BLaER1 (cell line): ENCODE measurements around the gene SPG7.
"Not testable (repeated sequence)": the region's sequence is repeated elsewhere in the genome, so short reads cannot be mapped to it uniquely, and the experiment has no call there.

ENCODE experiments used
- H3K27ac ChIP-seq: shearing (Covaris generic); formaldehyde crosslinking; 2 replicates; pipeline ENCODE4 v1.8.1; 2022
- H3K27me3 ChIP-seq: shearing (Covaris generic); formaldehyde crosslinking; 2 replicates; pipeline ENCODE4 v1.8.1; 2022
- H3K36me3 ChIP-seq: shearing (Covaris generic); formaldehyde crosslinking; 2 replicates; pipeline ENCODE4 v1.8.1; 2022
- H3K4me1 ChIP-seq: shearing (Covaris generic); formaldehyde crosslinking; 2 replicates; pipeline ENCODE4 v1.8.1; 2022
- H3K4me2 ChIP-seq: shearing (Covaris generic); formaldehyde crosslinking; 2 replicates; pipeline ENCODE4 v1.8.1; 2022
- H3K4me3 ChIP-seq: shearing (Covaris generic); formaldehyde crosslinking; 2 replicates; pipeline ENCODE4 v1.8.1; 2022
- H3K9ac ChIP-seq: shearing (Covaris generic); formaldehyde crosslinking; 2 replicates; pipeline ENCODE4 v1.8.1; 2022
- H3K9me3 ChIP-seq: shearing (Covaris generic); formaldehyde crosslinking; 2 replicates; pipeline ENCODE4 v1.8.1; 2022
- H4K20me1 ChIP-seq: shearing (Covaris generic); formaldehyde crosslinking; 2 replicates; pipeline ENCODE4 v1.8.1; 2022
- Cebpa-rat ChIP-seq: shearing (Covaris generic); IDR thresholded peaks from 2 replicates; pipeline ENCODE4 v1.8.1; 2022

The SPG7 gene

DNA sequence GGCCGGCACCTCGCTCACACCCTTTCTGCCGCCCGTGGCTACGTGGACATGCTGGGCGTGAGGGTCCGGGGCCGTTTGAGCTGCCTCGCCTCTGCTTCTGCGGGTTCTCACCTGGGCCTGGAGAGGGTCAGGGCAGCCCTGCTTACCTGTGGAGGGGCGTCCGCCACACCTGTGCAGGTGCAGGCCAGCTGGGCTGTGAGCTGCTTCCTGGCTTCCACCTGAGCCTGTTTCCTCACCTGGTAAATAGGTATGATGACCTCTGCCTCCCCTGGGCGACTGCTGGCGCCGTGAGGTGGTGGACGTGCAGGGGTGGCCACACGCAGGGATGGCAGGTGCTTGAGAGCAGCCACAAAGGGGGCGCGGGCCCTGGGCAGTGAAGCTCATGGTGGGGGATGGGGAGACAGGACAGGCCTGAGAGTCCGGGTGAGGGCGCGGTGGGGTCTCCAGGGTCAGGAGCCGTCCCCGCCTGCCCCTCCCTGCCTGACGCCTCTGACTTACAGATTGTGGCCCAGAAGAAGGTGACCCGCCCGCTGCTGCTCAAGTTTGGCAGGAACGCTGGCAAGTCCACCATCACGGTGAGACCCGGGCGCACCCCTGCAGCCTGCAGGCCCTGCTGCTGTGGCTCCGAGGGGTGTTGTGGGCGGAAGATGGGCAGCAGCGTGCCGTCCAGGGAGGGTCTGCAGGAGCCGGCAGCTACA is 75.1 kb downstream of the SPG7 start:
- Histone ChIP-seq H3K9ac (no peak overlapping the region), H3K36me3 (peaks cover 80% of the 10 kb centered on the region), H3K4me1 (peaks cover 33% of the 10 kb centered on the region), H3K4me2 (peak overlapping the region; percentile 91), H3K27me3 (no peaks in the 10 kb centered on the region), H3K4me3 (no peak overlapping the region), H4K20me1 (peaks cover 44% of the 10 kb centered on the region), H3K9me3 (peaks cover 9% of the 10 kb centered on the region), H3K27ac (no peak overlapping the region)
- TF ChIP-seq Cebpa-rat, result no peak

DNA sequence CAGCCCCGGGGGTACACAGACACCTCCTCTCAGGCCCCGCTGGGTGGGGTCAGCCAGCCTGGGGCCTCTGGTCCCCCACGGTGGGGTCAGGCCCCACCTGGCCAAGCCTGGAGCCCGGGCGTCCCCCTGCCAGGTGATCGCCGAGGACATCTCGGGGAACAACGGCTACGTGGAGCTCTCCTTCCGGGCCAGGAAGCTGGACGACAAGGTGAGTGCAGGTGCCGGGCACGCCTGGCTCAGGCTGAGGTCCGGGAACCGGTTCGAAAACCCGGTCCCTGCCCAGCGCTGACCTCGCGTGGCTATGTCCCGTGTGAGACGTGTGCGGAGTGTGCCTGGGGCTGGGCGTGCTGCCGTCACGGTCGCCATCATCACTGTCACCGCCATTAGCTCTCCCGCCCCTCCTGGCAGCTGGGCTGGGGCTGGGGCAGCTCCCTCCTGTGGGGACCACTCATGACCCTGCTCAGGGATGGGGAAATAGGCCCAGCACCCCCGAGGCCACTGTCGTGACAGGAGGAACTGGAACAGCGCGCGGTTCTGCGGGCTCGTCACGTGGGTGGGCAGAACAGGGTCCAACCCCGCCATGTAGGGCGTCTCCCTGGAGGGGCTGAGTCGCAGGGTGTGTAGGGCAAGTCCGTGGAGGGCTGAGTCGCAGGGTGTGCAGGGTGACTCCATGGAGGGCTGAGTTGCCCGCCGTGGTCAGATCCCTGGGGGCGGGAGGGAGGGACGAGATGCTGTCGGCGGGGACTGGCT is 75.9 kb downstream of the SPG7 start:
- Histone ChIP-seq H4K20me1 (peaks cover 44% of the 10 kb centered on the region), H3K4me3 (no peak overlapping the region), H3K27me3 (no peaks in the 10 kb centered on the region), H3K4me2 (peak overlapping the region; percentile 91), H3K9me3 (peaks cover 6% of the 10 kb centered on the region), H3K36me3 (peaks cover 80% of the 10 kb centered on the region), H3K9ac (no peak overlapping the region), H3K27ac (no peak overlapping the region), H3K4me1 (peaks cover 33% of the 10 kb centered on the region)
- no peak for TF ChIP-seq Cebpa-rat

DNA sequence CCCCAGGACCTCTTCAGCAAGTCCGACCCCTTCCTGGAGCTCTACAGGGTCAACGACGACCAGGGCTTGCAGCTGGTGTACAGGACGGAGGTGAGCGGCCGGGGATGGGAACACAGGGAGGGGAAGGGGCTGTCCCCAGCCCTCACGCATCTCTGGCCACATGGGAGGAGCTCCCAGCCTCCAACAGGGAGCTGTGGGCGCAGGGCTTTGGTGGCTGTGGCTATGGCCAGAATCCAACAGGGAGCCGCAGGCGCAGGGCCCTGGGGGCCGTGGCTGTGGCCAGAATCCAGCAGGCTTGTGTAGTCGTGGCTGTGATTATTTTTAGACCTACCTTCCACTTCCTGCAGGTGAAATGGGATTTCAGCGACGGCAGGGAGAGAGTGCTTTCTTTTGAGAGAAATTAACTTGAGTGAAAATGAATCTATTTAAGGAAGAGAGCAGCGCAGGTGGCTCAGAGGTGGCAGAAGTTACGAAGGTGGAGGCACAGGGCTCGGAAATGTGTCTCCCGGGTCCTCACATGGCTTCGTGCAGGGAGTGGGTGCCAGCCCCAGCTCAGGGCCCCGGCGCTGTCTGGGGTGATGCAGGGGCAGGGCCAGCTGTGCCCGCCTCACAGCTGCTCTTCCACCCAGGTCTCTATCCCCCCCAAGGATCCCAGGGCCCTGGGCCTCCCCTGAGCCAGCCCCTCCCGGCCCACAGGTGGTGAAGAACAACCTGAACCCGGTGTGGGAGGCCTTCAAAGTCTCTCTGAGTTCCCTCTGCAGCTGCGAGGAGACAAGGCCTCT is 76.8 kb downstream of the SPG7 start:
- Histone ChIP-seq H3K27ac (0 out of 2 replicates have a peak overlapping the region, but pooled peaks have one; percentile 35), H3K36me3 (peaks cover 82% of the 10 kb centered on the region), H3K4me2 (peak overlapping the region; percentile 91), H3K9ac (peak overlapping the region; percentile 10; the same call in 1 of the 2 replicates), H3K9me3 (no peaks in the 10 kb centered on the region), H3K4me3 (no peak overlapping the region), H3K4me1 (peaks cover 33% of the 10 kb centered on the region), H4K20me1 (peaks cover 44% of the 10 kb centered on the region), H3K27me3 (no peaks in the 10 kb centered on the region)
- no peak for TF ChIP-seq Cebpa-rat

DNA sequence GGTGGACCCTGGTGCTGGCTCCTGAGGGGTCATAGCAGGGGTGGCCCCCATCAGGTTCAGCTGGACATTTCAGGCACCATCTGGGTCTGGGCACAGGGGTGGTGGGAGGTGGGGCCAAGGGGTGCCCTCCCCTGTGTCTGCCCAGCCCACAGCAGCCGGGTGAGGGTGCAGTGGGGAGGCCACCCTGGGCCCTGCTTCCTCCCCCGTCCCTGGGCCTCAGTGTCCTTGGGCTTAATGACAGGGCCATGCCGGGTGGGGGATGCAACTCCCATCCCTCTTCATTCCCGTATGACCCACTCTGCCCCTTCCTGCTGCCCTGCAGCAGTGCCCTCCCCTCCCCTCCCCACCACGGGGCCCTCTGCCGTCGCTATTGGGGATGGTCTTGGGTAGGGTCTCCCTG is 78.0 kb downstream of the SPG7 start:
- no peak overlapping the region for H3K4me3 ChIP-seq
- H3K27ac ChIP-seq, result no peak overlapping the region
- peaks cover 41% of the 10 kb centered on the region for H4K20me1 ChIP-seq
- no peak for TF ChIP-seq Cebpa-rat
- H3K27me3 ChIP-seq, result no peaks in the 10 kb centered on the region
- H3K4me1 ChIP-seq, result peaks cover 33% of the 10 kb centered on the region
- peaks cover 78% of the 10 kb centered on the region for H3K36me3 ChIP-seq
- no peak overlapping the region for H3K9ac ChIP-seq
- H3K9me3 ChIP-seq, result no peaks in the 10 kb centered on the region
- no peak overlapping the region for H3K4me2 ChIP-seq

DNA sequence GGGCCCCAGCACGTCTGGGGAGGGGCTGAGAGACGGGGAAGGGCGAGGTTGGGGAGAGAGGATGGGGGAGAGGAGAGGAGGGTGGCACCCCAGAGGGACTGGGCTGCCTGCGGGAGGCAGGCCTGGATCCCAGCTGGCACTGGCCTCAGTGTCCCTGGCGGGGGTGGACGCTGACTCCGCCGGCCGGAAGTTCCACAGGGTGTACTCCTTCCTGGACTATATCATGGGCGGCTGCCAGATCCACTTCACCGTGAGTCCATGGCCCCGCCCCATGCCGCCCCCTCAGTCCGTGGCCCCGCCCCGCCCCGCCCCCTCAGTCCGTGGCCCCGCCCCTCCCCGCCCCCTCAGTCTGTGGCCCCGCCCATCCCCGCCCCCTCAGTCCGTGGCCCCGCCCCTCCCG is 78.7 kb downstream of the SPG7 start:
- Histone ChIP-seq H4K20me1 (peaks cover 35% of the 10 kb centered on the region), H3K4me2 (no peak overlapping the region), H3K27me3 (no peaks in the 10 kb centered on the region), H3K4me1 (peaks cover 31% of the 10 kb centered on the region), H3K4me3 (no peak overlapping the region), H3K9ac (no peak overlapping the region), H3K27ac (no peak overlapping the region), H3K36me3 (peaks cover 76% of the 10 kb centered on the region), H3K9me3 (no peaks in the 10 kb centered on the region)
- TF ChIP-seq Cebpa-rat, result no peak

DNA sequence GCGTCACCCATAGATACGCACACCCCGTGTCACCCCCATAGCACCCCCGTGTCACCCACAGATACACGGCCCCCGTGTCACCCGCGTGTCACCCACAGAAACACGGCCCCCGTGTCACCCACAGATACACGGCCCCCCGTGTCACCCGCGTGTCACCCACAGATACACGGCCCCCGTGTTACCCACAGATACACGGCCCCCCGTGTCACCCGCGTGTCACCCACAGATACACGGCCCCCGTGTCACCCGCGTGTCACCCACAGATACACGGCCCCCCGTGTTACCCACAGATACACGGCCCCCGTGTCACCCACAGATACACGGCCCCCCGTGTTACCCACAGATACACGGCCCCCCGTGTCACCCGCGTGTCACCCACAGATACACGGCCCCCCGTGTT is 79.5 kb downstream of the SPG7 start:
- Histone ChIP-seq H3K36me3 (peaks cover 68% of the 10 kb centered on the region), H4K20me1 (peaks cover 27% of the 10 kb centered on the region), H3K4me1 (peaks cover 23% of the 10 kb centered on the region)
- H3K27me3 ChIP-seq, H3K4me3 ChIP-seq, H3K9me3 ChIP-seq, H3K9ac ChIP-seq, H3K27ac ChIP-seq, H3K4me2 ChIP-seq: not testable (repeated sequence)

DNA sequence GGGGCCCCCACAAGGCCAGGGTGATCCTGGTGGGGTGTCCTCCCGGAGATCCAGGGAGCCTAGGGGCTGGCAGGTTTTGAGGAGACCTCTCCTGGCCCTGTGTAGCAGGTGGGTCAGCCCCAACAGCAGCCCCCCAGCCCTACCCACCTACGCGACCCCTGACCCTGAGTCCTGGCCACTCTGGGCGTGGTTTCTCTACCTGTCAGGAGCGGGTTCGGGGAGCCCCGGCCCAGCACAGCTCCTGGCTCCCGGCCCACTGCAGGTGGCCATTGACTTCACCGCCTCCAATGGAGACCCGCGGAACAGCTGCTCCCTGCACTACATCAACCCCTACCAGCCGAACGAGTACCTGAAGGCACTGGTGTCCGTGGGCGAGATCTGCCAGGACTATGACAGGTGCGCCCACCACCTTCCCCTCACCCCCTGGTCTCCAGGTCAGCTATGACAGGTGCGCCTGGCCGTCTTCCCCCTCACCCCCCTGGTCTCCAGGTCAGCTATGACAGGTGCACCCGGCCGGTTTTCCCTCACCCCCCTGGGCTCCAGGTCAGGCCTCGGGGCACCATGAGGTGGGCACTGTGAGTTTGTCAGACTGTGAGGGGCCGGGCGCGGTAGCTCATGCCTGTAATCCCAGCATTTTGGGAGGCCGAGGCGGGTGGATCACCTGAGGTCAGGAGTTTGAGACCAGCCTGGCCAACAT is 80.4 kb downstream of the SPG7 start:
- H3K36me3 ChIP-seq, result peaks cover 66% of the 10 kb centered on the region
- H3K4me2 ChIP-seq, result no peak overlapping the region
- peaks cover 18% of the 10 kb centered on the region for H4K20me1 ChIP-seq
- no peaks in the 10 kb centered on the region for H3K9me3 ChIP-seq
- H3K27me3 ChIP-seq, result no peaks in the 10 kb centered on the region
- no peak for TF ChIP-seq Cebpa-rat
- H3K27ac ChIP-seq, result no peak overlapping the region
- H3K9ac ChIP-seq, result no peak overlapping the region
- no peak overlapping the region for H3K4me3 ChIP-seq
- H3K4me1 ChIP-seq, result peaks cover 25% of the 10 kb centered on the region

DNA sequence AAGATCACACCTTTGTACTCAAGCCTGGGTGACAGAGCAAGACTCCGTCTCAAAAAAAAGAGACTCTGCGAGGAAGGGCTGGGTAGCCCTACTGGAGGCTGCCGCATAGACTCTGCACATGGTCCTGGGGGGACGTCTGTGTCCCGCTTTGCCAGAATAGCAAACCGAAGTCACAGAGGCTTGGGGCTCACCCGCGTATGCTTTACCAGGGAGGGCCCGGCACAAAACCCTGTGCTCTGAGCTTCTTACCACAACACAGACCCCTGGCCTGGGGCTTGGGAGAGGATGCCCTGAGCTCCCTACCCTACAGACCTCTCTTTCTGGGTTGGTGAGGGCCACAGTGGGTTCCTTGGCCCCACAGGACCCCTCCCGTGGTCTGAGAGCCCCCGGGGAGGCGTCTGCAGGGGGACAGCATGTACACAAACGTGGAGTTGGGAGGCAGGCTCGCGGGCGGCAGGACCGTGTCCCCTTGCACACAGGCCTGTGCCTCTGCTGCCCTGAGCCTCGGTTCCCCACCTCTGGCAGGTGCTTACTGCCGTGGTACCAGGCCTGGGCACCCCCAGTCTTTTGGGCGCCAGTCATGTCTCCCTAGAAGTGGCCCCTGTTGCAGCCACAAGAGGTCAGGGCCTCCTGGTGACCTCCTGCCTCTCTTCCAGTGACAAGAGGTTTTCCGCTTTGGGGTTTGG is 81.2 kb downstream of the SPG7 start:
- TF ChIP-seq Cebpa-rat, result no peak
- Histone ChIP-seq H3K4me2 (no peak overlapping the region), H3K9me3 (no peaks in the 10 kb centered on the region), H3K4me1 (peaks cover 25% of the 10 kb centered on the region), H3K36me3 (peaks cover 59% of the 10 kb centered on the region), H4K20me1 (peaks cover 10% of the 10 kb centered on the region), H3K27me3 (no peaks in the 10 kb centered on the region), H3K9ac (0 out of 2 replicates have a peak overlapping the region, but pooled peaks have one; percentile 15), H3K27ac (no peak overlapping the region), H3K4me3 (no peak overlapping the region)

DNA sequence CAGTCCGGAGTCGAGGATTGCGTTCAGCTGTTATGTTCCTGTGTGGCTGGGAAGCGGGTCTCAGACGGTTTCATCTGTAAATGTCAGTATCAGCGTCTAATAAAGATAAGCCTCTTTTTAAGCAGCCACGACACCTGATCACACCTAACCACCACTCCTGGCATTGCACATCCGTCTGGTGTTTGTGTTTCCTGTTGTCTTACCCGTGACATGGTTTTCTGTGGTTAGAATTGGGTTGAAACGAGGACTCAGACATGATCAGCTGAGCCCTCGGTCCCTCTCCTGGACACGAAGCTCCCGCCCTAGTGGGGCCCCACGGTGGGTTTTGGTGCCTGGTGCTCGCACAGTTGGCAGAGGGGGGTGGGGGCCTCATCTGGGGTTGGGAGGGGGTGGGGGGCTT is 85.6 kb downstream of the SPG7 start:
- Histone ChIP-seq H4K20me1 (no peaks in the 10 kb centered on the region), H3K36me3 (peaks cover 57% of the 10 kb centered on the region), H3K27ac (no peak overlapping the region), H3K9ac (no peak overlapping the region), H3K4me2 (peak overlapping the region; percentile 64), H3K27me3 (no peaks in the 10 kb centered on the region), H3K9me3 (no peaks in the 10 kb centered on the region), H3K4me3 (no peak overlapping the region), H3K4me1 (peaks cover 34% of the 10 kb centered on the region)
- no peak for TF ChIP-seq Cebpa-rat
